ENCODE data around the gene GPR162.

GPR162 gene

GRCh38 chr12:6826734-6827436 is 5.3 kb downstream of the GPR162 start:
- ATAC-seq: no peak
- TF ChIP-seq ZNF565 (CRISPR knock-in tag; conservative IDR thresholded peaks at IDR 0.05; ENCODE audit: low read depth) (no peak), PPARA (CRISPR knock-in tag; IDR thresholded peaks at IDR 0.05; ENCODE audit: borderline replicate concordance) (no peak), TSHZ2 (CRISPR knock-in tag; IDR thresholded peaks at IDR 0.05) (no peak), CSDC2 (CRISPR knock-in tag; IDR thresholded peaks at IDR 0.05) (no peak), ZFP3 (CRISPR knock-in tag; IDR thresholded peaks at IDR 0.05) (no peak)

- TF ChIP-seq CSDC2 (CRISPR knock-in tag; IDR thresholded peaks at IDR 0.05) (no peak), ZNF565 (CRISPR knock-in tag; conservative IDR thresholded peaks at IDR 0.05; ENCODE audit: low read depth) (no peak), RARB (CRISPR knock-in tag; IDR thresholded peaks at IDR 0.05) (no peak), CREB5 (CRISPR knock-in tag; IDR thresholded peaks at IDR 0.05; ENCODE audit: low read depth) (no peak), TOX (CRISPR knock-in tag; IDR thresholded peaks at IDR 0.05; ENCODE audit: borderline replicate concordance) (no peak), ZNF70 (CRISPR knock-in tag; IDR thresholded peaks at IDR 0.05) (no peak), PATZ1 (CRISPR knock-in tag; IDR thresholded peaks at IDR 0.05; ENCODE audit: borderline replicate concordance) (no peak), ZC3H10 (CRISPR knock-in tag; IDR thresholded peaks at IDR 0.05) (no peak), POU6F1 (CRISPR knock-in tag; IDR thresholded peaks at IDR 0.05; ENCODE audit: borderline replicate concordance, low read depth) (no peak), CSRNP3 (CRISPR knock-in tag; IDR thresholded peaks at IDR 0.05) (no peak), GLIS3 (CRISPR knock-in tag; IDR thresholded peaks at IDR 0.05) (no peak), ARNTL (CRISPR knock-in tag; IDR thresholded peaks at IDR 0.05; ENCODE audit: borderline replicate concordance, low read depth) (no peak), ZNF8 (CRISPR knock-in tag; IDR thresholded peaks at IDR 0.05) (no peak), ISL1 (CRISPR knock-in tag; IDR thresholded peaks at IDR 0.05) (no peak), BACH2 (CRISPR knock-in tag; IDR thresholded peaks at IDR 0.05; ENCODE audit: borderline replicate concordance) (no peak), ZFP30 (CRISPR knock-in tag; IDR thresholded peaks at IDR 0.05) (no peak), ZFP3 (CRISPR knock-in tag; IDR thresholded peaks at IDR 0.05) (no peak)
- ATAC-seq: peak; percentile 68
These were observed 5.9 kb downstream of the GPR162 start for GRCh38 chr12:6827437-6827911.

GRCh38 chr12:6827982-6828780 is 6.6 kb downstream of the GPR162 start, which contains the start of gene P3H3:
Gene P3H3, plus strand, starts transcription at chr12:6828407. Its CDS starts 34 bp downstream, at chr12:6828441.
- ATAC-seq: peak; percentile 32
- TF ChIP-seq ISL1 (CRISPR knock-in tag; IDR thresholded peaks at IDR 0.05) (no peak), ZNF70 (CRISPR knock-in tag; IDR thresholded peaks at IDR 0.05) (no peak), CSDC2 (CRISPR knock-in tag; IDR thresholded peaks at IDR 0.05) (no peak), ZFP3 (CRISPR knock-in tag; IDR thresholded peaks at IDR 0.05) (no peak), CREB5 (CRISPR knock-in tag; IDR thresholded peaks at IDR 0.05; ENCODE audit: low read depth) (no peak), ZFP30 (CRISPR knock-in tag; IDR thresholded peaks at IDR 0.05) (no peak), OSR1 (CRISPR knock-in tag; IDR thresholded peaks at IDR 0.05) (no peak)
